ENCODE measurements around the gene EMP1. TPM values are rescaled to one million over a fixed set of nuclear protein-coding genes. Genes with fewer than 3 reads are reported as not detected.

EMP1 gene
- total RNA-seq, 3 donors from 2014 or later, result 207 to 759 (median 444) TPM

- Histone ChIP-seq H3K36me3 (no peaks in the 10 kb centered on the region), H3K27ac (peak overlapping the region; percentile 88 to 92), H3K4me3 (no peak overlapping the region), H3K27me3 (no peaks in the 10 kb centered on the region), H3K4me1 (peaks cover 0 to 7% of the 10 kb centered on the region in 2 donors), H3K9me3 (peaks cover 0 to 5% of the 10 kb centered on the region in 2 donors)
- TF ChIP-seq POLR2A (IDR thresholded peaks at IDR 0.05), result peak; percentile 11
- peak; percentile 17 to 87 (median 56) for TF ChIP-seq POLR2AphosphoS5 (IDR thresholded peaks at IDR 0.05)
- TF ChIP-seq, protein P1, sequence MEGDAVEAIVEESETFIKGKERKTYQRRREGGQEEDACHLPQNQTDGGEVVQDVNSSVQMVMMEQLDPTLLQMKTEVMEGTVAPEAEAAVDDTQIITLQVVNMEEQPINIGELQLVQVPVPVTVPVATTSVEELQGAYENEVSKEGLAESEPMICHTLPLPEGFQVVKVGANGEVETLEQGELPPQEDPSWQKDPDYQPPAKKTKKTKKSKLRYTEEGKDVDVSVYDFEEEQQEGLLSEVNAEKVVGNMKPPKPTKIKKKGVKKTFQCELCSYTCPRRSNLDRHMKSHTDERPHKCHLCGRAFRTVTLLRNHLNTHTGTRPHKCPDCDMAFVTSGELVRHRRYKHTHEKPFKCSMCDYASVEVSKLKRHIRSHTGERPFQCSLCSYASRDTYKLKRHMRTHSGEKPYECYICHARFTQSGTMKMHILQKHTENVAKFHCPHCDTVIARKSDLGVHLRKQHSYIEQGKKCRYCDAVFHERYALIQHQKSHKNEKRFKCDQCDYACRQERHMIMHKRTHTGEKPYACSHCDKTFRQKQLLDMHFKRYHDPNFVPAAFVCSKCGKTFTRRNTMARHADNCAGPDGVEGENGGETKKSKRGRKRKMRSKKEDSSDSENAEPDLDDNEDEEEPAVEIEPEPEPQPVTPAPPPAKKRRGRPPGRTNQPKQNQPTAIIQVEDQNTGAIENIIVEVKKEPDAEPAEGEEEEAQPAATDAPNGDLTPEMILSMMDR (IDR thresholded peaks at IDR 0.05), result no peak
- peak in 1 of 2 donors; percentile 87 for DNase-seq (ENCODE audit: low spot score in 2 of 2)
- intact Hi-C loops (cut with DNase I; ENCODE audit: low total_unique reads), result no loop called here
Measured at GRCh38 chr12:13171921-13172859, 24.3 kb upstream of the EMP1 start.

GRCh38 chr12:13173012-13173932, 23.3 kb upstream of the EMP1 start:
- peak overlapping the region; percentile 88 to 92 for H3K27ac ChIP-seq
- H3K27me3 ChIP-seq, result no peaks in the 10 kb centered on the region
- H3K36me3 ChIP-seq, result no peaks in the 10 kb centered on the region
- H3K4me3 ChIP-seq, result no peak overlapping the region
- H3K9me3 ChIP-seq, result no peaks in the 10 kb centered on the region
- intact Hi-C loops (cut with DNase I; ENCODE audit: low total_unique reads), result no loop called here
- peaks cover 0 to 7% of the 10 kb centered on the region in 2 donors for H3K4me1 ChIP-seq
- DNase-seq (ENCODE audit: low spot score in 2 of 2), result peak in 1 of 2 donors; percentile 70
- TF ChIP-seq POLR2A (IDR thresholded peaks at IDR 0.05), result no peak
- peak in 2 of 3 donors; percentile 50 to 81 for TF ChIP-seq POLR2AphosphoS5 (IDR thresholded peaks at IDR 0.05)

GRCh38 chr12:13175499-13175898, 21.0 kb upstream of the EMP1 start:
- TF ChIP-seq, protein P1 (IDR thresholded peaks at IDR 0.05), result no peak
- TF ChIP-seq POLR2A (IDR thresholded peaks at IDR 0.05), result no peak
- no peak for TF ChIP-seq POLR2AphosphoS5 (IDR thresholded peaks at IDR 0.05)
- peak overlapping the region in 1 of 2 donors; percentile 88 for H3K27ac ChIP-seq
- no peak for DNase-seq (ENCODE audit: low spot score in 2 of 2)
- no peaks in the 10 kb centered on the region for H3K9me3 ChIP-seq
- H3K27me3 ChIP-seq, result no peaks in the 10 kb centered on the region
- no peaks in the 10 kb centered on the region for H3K36me3 ChIP-seq
- H3K4me1 ChIP-seq, result peaks cover 5 to 7% of the 10 kb centered on the region in 2 donors
- no peak overlapping the region for H3K4me3 ChIP-seq
- intact Hi-C loops (cut with DNase I; ENCODE audit: low total_unique reads), result no loop called here

DNA sequence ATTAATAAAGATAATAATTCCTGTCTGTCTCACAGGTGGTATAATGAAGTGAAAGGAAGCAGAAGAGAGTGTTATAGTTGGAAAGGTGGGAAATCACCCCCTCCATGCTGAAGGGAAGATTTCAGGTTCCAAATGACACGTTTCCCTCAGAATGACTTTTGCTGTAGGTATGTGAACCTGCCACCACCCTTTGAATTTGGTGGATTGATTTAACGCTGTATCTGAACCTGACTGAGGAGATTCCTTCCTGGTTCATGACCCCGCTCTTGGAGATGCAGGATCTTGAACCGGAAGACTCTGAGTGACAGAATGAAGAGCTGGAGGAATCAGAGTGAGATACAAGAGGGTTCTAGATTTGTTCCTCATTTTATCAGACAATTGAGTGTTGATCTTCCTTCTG, 20.3 kb upstream of the EMP1 start:
- H3K27ac ChIP-seq, result peak overlapping the region in 1 of 2 donors; percentile 88
- no peaks in the 10 kb centered on the region for H3K27me3 ChIP-seq
- TF ChIP-seq, protein P1 (IDR thresholded peaks at IDR 0.05), result no peak
- no peak for TF ChIP-seq POLR2AphosphoS5 (IDR thresholded peaks at IDR 0.05)
- no peak for TF ChIP-seq POLR2A (IDR thresholded peaks at IDR 0.05)
- no peak for DNase-seq (ENCODE audit: low spot score in 2 of 2)
- intact Hi-C loops (cut with DNase I; ENCODE audit: low total_unique reads), result no loop called here
- no peaks in the 10 kb centered on the region for H3K36me3 ChIP-seq
- peaks cover 5 to 7% of the 10 kb centered on the region in 2 donors for H3K4me1 ChIP-seq
- no peak overlapping the region for H3K4me3 ChIP-seq
- no peaks in the 10 kb centered on the region for H3K9me3 ChIP-seq

DNA sequence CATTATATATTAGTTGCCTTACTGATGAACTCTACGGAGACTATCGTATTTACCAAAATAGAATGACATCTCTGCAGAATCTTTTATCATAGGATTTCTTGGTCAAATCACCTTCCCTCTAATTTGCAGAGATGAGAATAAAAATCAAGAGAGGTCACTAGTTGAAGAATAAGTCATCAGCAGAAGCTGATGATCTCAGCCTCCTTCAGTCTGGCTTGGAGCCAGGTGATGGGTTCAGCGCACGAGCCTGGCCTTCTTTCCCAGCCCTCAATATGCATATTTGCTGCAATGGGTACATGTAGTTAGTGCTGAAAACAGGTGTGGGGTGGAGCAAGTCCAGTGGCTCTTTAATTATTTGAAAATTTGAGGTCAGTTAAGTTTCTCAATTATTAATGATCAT, 19.2 kb upstream of the EMP1 start:
- H3K27me3 ChIP-seq, result no peaks in the 10 kb centered on the region
- no peak overlapping the region for H3K4me3 ChIP-seq
- H3K9me3 ChIP-seq, result no peaks in the 10 kb centered on the region
- peaks cover 1 to 5% of the 10 kb centered on the region in 2 donors for H3K4me1 ChIP-seq
- TF ChIP-seq POLR2A (IDR thresholded peaks at IDR 0.05), result no peak
- TF ChIP-seq, protein P1 (IDR thresholded peaks at IDR 0.05), result no peak
- TF ChIP-seq POLR2AphosphoS5 (IDR thresholded peaks at IDR 0.05), result no peak
- DNase-seq (ENCODE audit: low spot score in 2 of 2), result no peak
- intact Hi-C loops (cut with DNase I; ENCODE audit: low total_unique reads), result no loop called here
- H3K27ac ChIP-seq, result no peak overlapping the region
- H3K36me3 ChIP-seq, result no peaks in the 10 kb centered on the region
